Dendritic cell treated with granulocyte-macrophage colony-stimulating factor and Interleukin-4, amounts not matched to agents 40 ng/mL and 50 ng/mL, for 4 days (primary cell): ENCODE results near the gene UBE2R2.
"Not testable (repeated sequence)": the region's sequence is repeated elsewhere in the genome, so short reads cannot be mapped to it uniquely, and the experiment has no call there.

ENCODE experiments used
- H3K27ac Mint-ChIP-seq: one replicate; pipeline ENCODE4 v1.8.0; 2022; ENCODE audit warnings: mild to moderate bottlenecking, mixed read lengths
- H3K27me3 Mint-ChIP-seq: one replicate; pipeline ENCODE4 v1.8.0; 2022; ENCODE audit warnings: mild to moderate bottlenecking, mixed read lengths
- H3K36me3 Mint-ChIP-seq: one replicate; pipeline ENCODE4 v1.8.0; 2022; ENCODE audit warnings: low read depth, mixed read lengths
- H3K4me1 Mint-ChIP-seq: one replicate; pipeline ENCODE4 v1.8.0; 2022; ENCODE audit warnings: low read depth, mixed read lengths
- H3K4me3 Mint-ChIP-seq: one replicate; pipeline ENCODE4 v1.8.0; 2022; ENCODE audit warnings: mild to moderate bottlenecking, moderate library complexity, mixed read lengths
- H3K9me3 Mint-ChIP-seq: one replicate; pipeline ENCODE4 v1.8.0; 2022; ENCODE audit warnings: mixed read lengths
- intact Hi-C: fragments of 100-400 bp; cut with micrococcal nuclease; formaldehyde crosslinking; loops from one replicate; pipeline ENCODE4 v1.15.0; 2022

The UBE2R2 gene

GRCh38 chr9:33931326-33931725, 114.4 kb downstream of the UBE2R2 start:
- Mint-ChIP-seq H3K27ac (no peak overlapping the region), H3K4me1 (no peaks in the 10 kb centered on the region), H3K4me3 (no peak overlapping the region), H3K27me3 (no peaks in the 10 kb centered on the region), H3K36me3 (peaks cover 94% of the 10 kb centered on the region), H3K9me3 (no peaks in the 10 kb centered on the region)
- intact Hi-C loops: no loop called here

- Mint-ChIP-seq H3K4me3 (no peak overlapping the region), H3K27ac (no peak overlapping the region), H3K36me3 (peaks cover 94% of the 10 kb centered on the region), H3K9me3 (no peaks in the 10 kb centered on the region), H3K4me1 (no peaks in the 10 kb centered on the region), H3K27me3 (no peaks in the 10 kb centered on the region)
- intact Hi-C loops: no loop called here
Observed at GRCh38 chr9:33932078-33932807, 115.3 kb downstream of the UBE2R2 start.

DNA sequence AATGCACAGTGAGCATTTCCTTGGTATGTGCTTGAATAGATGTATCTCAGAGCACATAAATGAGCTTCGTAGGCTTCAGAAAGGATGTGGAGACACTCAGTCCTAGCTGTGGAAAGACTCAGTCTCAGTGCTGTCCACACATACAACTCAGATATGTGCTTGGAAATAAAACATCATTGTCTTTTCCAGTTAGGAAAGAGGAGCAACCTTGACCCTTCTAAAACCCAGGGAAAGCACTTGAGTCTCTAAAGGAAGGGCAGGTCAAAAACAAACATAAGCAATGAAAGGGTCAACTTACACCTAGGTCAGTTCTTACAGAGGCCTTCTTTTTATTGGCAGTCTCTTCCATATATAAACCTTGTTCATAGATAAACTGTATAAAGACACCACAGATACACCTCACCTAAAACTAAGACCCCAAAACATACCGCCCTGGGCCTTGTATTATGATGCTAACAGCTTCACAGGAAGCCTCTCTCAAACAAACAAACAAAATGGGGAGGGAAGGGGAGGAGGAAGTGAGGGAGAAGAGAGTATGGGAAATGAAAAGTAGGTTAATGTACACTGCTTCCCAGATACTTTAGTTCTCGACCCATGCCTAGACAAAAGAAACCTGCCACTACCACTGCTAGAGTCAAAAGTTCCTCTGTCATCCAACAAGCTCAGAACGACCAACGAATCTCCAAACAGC, 117.4 kb downstream of the UBE2R2 start:
- intact Hi-C loops: no loop called here
- Mint-ChIP-seq H3K4me3 (no peak overlapping the region), H3K9me3 (no peaks in the 10 kb centered on the region), H3K4me1 (no peaks in the 10 kb centered on the region), H3K27ac (no peak overlapping the region), H3K27me3 (no peaks in the 10 kb centered on the region), H3K36me3 (peaks cover 93% of the 10 kb centered on the region)

GRCh38 chr9:33939924-33940874, 123.2 kb downstream of the UBE2R2 start:
- H3K27me3 Mint-ChIP-seq: no peaks in the 10 kb centered on the region
- H3K9me3 Mint-ChIP-seq: no peaks in the 10 kb centered on the region
- no peak overlapping the region for H3K27ac Mint-ChIP-seq
- no peak overlapping the region for H3K4me3 Mint-ChIP-seq
- H3K36me3 Mint-ChIP-seq: peaks cover 80% of the 10 kb centered on the region
- no peaks in the 10 kb centered on the region for H3K4me1 Mint-ChIP-seq
- intact Hi-C loops: no loop called here

- H3K9me3 Mint-ChIP-seq: no peaks in the 10 kb centered on the region
- H3K36me3 Mint-ChIP-seq: peaks cover 71% of the 10 kb centered on the region
- H3K27me3 Mint-ChIP-seq: no peaks in the 10 kb centered on the region
- no peak overlapping the region for H3K4me3 Mint-ChIP-seq
- intact Hi-C loops: no loop called here
- H3K27ac Mint-ChIP-seq: no peak overlapping the region
- no peaks in the 10 kb centered on the region for H3K4me1 Mint-ChIP-seq
Observed at GRCh38 chr9:33942471-33943083, 125.6 kb downstream of the UBE2R2 start.

- Mint-ChIP-seq H3K27ac (no peak overlapping the region), H3K36me3 (peaks cover 72% of the 10 kb centered on the region)
Observed at GRCh38 chr9:33943389-33943788, 126.4 kb downstream of the UBE2R2 start.

DNA sequence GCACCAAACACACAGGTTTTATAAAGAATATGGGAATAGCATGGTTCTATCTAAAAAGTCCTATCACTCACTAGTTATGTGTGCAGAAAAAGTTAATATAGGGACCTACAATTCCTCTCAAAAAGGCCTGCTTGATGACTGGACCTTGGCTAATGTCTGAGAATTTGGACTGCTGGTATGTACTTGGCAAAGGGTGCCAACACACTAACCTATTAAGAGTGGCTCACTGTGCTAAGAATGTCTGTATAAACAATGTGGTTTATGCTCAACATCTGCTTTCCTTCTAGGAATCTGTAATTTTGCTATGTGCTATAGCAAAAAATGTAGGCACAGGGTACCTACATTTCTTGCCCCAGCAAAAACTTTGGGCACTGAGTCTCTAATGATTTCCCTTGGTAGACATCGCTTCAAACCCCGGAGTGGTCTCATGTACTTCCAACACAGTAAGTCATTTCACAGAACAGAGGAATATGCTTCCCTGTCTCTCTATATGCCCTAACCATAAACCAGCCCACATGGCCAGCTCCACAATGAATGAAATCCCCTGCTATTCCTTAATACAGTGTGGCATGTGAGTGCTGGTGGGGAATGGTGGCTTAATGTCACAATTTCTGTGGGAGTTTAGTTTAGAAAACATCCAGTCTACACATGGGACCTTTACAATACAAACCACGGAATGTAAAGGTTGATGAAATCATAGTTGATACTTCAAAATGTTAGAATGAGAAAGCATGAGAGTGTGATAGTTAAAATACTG, 130.0 kb downstream of the UBE2R2 start:
- Mint-ChIP-seq H3K27me3 (no peaks in the 10 kb centered on the region), H3K4me1 (peaks cover 6% of the 10 kb centered on the region), H3K4me3 (no peak overlapping the region), H3K27ac (no peak overlapping the region), H3K9me3 (no peaks in the 10 kb centered on the region), H3K36me3 (peaks cover 69% of the 10 kb centered on the region)
- intact Hi-C loops: no loop called here

More at GRCh38 chr9:33943389-33943788, 126.4 kb downstream of the UBE2R2 start:
- Mint-ChIP-seq H3K4me1 (no peaks in the 10 kb centered on the region), H3K27me3 (no peaks in the 10 kb centered on the region), H3K9me3 (no peaks in the 10 kb centered on the region), H3K4me3 (no peak overlapping the region)
- intact Hi-C loops: no loop called here

DNA sequence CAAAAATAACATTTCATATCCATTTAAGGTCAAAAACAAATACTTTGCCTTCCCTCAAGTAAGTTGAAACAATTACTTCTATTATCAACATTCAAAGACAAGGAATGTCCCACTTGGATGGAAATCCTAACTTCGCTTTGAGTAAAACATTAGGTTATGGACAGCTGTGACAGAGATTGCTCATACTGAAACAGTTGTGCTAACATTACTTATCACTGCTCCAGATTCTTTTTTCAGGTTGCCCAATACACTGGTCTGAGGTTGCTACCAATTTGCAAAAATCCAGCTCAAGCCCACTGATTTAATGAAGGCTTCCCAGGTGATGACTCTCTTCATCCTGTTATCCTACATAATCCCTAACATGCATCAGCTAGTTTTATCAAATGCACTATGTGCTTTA, 133.4 kb downstream of the UBE2R2 start:
- no peak overlapping the region for H3K27ac Mint-ChIP-seq
- intact Hi-C loops: no loop called here
- H3K36me3 Mint-ChIP-seq: peaks cover 62% of the 10 kb centered on the region

GRCh38 chr9:33952066-33952465, 135.1 kb downstream of the UBE2R2 start:
- peaks cover 69% of the 10 kb centered on the region for H3K36me3 Mint-ChIP-seq
- H3K9me3 Mint-ChIP-seq: no peaks in the 10 kb centered on the region
- no peak overlapping the region for H3K4me3 Mint-ChIP-seq
- no peaks in the 10 kb centered on the region for H3K27me3 Mint-ChIP-seq
- intact Hi-C loops: no loop called here
- H3K4me1 Mint-ChIP-seq: peaks cover 13% of the 10 kb centered on the region
- peak overlapping the region; percentile 66 for H3K27ac Mint-ChIP-seq

More for the DNA sequence above, 133.4 kb downstream of the UBE2R2 start:
- no peaks in the 10 kb centered on the region for H3K9me3 Mint-ChIP-seq
- no peaks in the 10 kb centered on the region for H3K27me3 Mint-ChIP-seq
- H3K4me3 Mint-ChIP-seq: no peak overlapping the region
- peaks cover 13% of the 10 kb centered on the region for H3K4me1 Mint-ChIP-seq

DNA sequence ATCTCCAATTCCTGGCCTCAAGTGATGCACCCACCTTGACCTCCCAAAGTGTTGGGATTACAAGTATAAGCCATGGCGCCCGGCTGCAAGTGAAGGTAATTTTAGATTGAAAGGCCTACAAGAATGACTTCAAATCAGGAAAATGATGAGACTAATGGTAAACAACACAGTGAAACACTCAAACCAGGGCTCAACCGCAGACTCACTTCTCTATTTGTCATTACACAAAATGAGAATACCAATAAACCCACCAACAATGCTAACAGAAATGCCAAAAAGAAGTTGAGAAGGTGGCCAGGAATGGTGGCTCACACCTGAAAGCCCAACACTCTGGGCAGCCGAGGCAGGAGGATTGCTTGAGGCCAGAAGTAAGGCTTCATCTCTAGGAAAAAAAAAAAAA, 139.6 kb downstream of the UBE2R2 start:
- Mint-ChIP-seq H3K4me3 (no peak overlapping the region), H3K27me3 (no peaks in the 10 kb centered on the region), H3K27ac (no peak overlapping the region), H3K9me3 (no peaks in the 10 kb centered on the region), H3K36me3 (peaks cover 64% of the 10 kb centered on the region), H3K4me1 (peaks cover 11% of the 10 kb centered on the region)
- intact Hi-C loops: no loop called here

DNA sequence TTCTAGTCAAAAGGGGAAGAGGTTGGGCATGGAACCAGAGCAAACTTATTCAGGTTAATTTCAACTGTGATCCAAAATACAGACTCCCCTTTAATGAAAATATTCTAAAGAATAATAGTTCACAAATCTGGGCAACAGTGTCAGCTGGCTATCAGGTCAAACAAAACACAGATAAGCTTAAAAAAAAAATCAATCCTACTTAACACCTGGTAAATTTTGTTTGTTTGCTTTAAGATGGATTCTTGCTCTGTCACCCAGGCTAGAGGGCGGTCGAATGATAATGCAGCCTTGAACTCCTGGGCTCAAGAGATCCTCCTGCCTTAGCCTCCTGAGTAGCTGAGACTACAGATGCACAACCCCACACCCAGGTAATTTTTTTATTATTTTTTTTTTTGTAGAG, 142.8 kb downstream of the UBE2R2 start:
- intact Hi-C loops: no loop called here
- H3K36me3 Mint-ChIP-seq: peaks cover 65% of the 10 kb centered on the region
- H3K4me3 Mint-ChIP-seq: no peak overlapping the region
- no peak overlapping the region for H3K27ac Mint-ChIP-seq
- no peaks in the 10 kb centered on the region for H3K4me1 Mint-ChIP-seq
- H3K27me3 Mint-ChIP-seq: no peaks in the 10 kb centered on the region
- no peaks in the 10 kb centered on the region for H3K9me3 Mint-ChIP-seq

GRCh38 chr9:33962468-33962867, 145.5 kb downstream of the UBE2R2 start:
- H3K27ac Mint-ChIP-seq, intact Hi-C loops, H3K4me3 Mint-ChIP-seq, H3K27me3 Mint-ChIP-seq, H3K4me1 Mint-ChIP-seq, H3K9me3 Mint-ChIP-seq: not testable (repeated sequence)
- peaks cover 46% of the 10 kb centered on the region for H3K36me3 Mint-ChIP-seq

GRCh38 chr9:33964086-33964768, 147.3 kb downstream of the UBE2R2 start:
- Mint-ChIP-seq H3K27me3 (no peaks in the 10 kb centered on the region), H3K9me3 (no peaks in the 10 kb centered on the region), H3K36me3 (peaks cover 43% of the 10 kb centered on the region), H3K4me3 (no peak overlapping the region), H3K27ac (no peak overlapping the region), H3K4me1 (no peaks in the 10 kb centered on the region)
- intact Hi-C loops: no loop called here
